DMS 273 (cell line): ENCODE measurements around the gene UBFD1.
A peak's percentile ranks its signal among the peaks of the same experiment; 100 is the strongest.
"Not testable (repeated sequence)": the region's sequence is repeated elsewhere in the genome, so short reads cannot be mapped to it uniquely, and the experiment has no call there.

ENCODE experiments used
- DNase-seq: peaks from one replicate; lab custom pipeline; 2025; ENCODE audit not compliant: unreplicated experiment; lab: John Stamatoyannopoulos, UW

Gene UBFD1

DNA sequence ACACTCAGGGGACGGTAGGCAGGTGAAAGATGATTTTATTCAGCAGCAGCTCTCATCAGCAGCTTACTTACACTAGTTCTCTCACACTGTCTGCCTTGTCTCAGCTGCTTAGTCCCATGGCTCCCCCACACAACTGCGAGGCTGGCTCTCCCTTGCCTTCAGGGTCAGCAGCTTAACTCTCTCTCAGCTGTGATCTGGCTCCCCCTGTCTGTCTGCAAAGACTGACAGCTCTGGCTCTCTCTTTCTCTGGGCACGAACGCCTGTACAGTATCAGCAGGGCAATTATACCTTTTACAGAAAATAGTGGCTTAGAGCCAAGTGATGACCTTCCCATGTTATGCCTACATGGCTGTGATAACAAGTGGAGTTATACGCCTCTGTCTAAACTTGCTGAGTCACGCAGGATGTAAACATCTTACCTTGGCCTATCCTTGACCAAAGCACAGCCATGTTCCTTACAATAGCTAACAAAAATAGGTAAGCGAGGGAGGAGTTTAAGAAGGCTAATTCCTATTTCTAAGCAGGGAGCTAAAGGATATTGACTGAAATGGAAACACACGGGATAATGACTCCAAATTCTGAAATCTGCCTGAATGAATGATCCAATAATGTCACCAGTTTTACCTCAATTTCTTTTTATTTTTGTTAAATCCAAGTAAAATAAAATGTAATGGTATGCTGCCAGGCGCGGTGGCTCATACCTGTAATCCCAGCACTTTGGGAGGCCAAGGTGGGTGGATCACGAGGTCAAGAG is 39.7 kb downstream of the UBFD1 start:
- peak; percentile 63 for DNase-seq

GRCh38 chr16:23607726-23608125 is 50.2 kb downstream of the UBFD1 start:
- DNase-seq: no peak

- DNase-seq: no peak
Measured at GRCh38 chr16:23608194-23608593, 50.7 kb downstream of the UBFD1 start.

DNA sequence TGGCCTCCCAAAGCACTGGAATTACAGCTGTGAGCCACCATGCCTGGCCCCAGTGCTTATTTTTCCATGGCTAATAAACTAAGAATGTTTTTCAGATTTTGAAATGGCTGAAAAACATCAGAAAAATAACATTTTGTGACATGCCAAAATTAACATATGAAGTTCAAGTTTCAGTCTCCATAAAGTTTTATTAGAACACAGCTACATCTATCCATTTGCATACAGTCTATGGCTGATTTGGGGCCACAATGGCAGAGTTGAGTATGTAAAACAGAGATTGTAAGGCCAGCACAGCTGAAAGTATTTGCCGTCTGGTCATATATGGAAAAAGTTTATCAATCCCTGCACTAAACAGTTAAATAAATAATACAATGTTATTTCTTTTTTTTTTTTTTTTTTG is 52.4 kb downstream of the UBFD1 start:
- no peak for DNase-seq

GRCh38 chr16:23610905-23611304 is 53.4 kb downstream of the UBFD1 start:
- not testable (repeated sequence) for DNase-seq

GRCh38 chr16:23611936-23612335 is 54.4 kb downstream of the UBFD1 start:
- no peak for DNase-seq

DNA sequence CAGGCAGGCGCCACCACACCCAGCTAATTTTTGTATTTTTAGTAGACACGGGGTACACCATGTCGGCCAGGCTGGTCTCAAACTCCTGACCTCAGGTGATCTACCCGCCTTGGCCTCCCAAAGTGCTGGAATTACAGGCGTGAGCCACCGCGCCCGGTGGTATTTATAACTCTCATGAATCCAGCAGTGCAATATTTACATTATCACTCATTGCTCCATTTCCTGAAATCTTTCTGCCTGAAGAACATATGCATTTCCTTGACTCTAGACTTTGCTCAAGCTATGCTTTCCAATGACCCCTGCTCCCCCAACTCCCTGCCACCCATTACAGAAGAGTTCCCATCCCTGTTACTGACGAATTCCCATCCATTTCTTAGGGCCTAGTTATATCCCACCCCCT is 58.3 kb downstream of the UBFD1 start:
- DNase-seq: no peak
